HFF-Myc (cell line): ENCODE data around the gene ZMIZ1.

Experiments used
- DNase-seq: peaks from one replicate; pipeline ENCODE4 v3.0.0-alpha.2; 2011; ENCODE audit warnings: low read depth; ENCODE audit errors: extremely low read depth
- H3K4me3 ChIP-seq: replicated peaks from 2 replicates; pipeline ENCODE4 v1.5.1; 2011; ENCODE audit warnings: low read depth, mild to moderate bottlenecking, control low read depth, low read length
- TF ChIP-seq, protein P1 (sequence below): IDR thresholded peaks from 2 replicates; pipeline ENCODE4 v1.5.1; 2012; ENCODE audit warnings: mild to moderate bottlenecking, low read depth, low read length, control low read depth; ENCODE audit errors: missing control alignments

The ZMIZ1 gene

GRCh38 chr10:79211616-79212015 is 142.8 kb downstream of the ZMIZ1 start:
- DNase-seq, result no peak
- H3K4me3 ChIP-seq, result no peak overlapping the region
- TF ChIP-seq, protein P1, sequence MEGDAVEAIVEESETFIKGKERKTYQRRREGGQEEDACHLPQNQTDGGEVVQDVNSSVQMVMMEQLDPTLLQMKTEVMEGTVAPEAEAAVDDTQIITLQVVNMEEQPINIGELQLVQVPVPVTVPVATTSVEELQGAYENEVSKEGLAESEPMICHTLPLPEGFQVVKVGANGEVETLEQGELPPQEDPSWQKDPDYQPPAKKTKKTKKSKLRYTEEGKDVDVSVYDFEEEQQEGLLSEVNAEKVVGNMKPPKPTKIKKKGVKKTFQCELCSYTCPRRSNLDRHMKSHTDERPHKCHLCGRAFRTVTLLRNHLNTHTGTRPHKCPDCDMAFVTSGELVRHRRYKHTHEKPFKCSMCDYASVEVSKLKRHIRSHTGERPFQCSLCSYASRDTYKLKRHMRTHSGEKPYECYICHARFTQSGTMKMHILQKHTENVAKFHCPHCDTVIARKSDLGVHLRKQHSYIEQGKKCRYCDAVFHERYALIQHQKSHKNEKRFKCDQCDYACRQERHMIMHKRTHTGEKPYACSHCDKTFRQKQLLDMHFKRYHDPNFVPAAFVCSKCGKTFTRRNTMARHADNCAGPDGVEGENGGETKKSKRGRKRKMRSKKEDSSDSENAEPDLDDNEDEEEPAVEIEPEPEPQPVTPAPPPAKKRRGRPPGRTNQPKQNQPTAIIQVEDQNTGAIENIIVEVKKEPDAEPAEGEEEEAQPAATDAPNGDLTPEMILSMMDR, result no peak

- no peak for DNase-seq
- TF ChIP-seq, protein P1, result no peak
- H3K4me3 ChIP-seq, result no peak overlapping the region
Measured at GRCh38 chr10:79215531-79215930, 146.8 kb downstream of the ZMIZ1 start.

DNA sequence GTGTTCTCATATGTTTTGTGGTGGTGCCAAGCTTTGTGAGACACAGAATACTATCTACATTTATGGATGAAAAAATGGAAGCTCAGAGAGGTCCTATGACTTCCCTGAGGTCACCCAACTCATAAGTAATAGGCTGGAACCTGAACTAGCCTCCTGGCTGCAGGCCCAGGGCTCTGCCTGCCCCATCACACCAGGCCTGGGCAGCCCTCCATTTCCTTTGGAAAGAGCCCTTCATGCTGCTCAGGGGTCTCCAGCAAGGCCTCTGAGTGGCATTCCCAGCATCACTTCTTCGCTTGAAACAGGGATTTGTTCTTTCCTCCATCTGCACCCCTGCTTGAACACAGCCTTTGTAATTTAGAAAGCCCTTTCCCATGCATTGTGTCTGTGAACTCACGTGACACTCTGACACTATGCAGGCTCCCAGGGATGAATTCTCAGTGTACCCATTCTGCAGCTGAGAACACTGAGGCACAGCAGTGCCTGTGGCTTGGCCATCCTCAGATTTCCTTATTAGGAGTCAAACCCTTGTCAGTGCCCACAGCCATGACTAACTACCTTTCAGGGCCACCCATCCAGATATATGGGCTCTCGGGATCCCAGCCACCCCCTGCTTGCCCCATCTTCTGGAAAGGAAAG is 150.7 kb downstream of the ZMIZ1 start:
- no peak overlapping the region for H3K4me3 ChIP-seq
- DNase-seq, result no peak
- TF ChIP-seq, protein P1, result no peak

DNA sequence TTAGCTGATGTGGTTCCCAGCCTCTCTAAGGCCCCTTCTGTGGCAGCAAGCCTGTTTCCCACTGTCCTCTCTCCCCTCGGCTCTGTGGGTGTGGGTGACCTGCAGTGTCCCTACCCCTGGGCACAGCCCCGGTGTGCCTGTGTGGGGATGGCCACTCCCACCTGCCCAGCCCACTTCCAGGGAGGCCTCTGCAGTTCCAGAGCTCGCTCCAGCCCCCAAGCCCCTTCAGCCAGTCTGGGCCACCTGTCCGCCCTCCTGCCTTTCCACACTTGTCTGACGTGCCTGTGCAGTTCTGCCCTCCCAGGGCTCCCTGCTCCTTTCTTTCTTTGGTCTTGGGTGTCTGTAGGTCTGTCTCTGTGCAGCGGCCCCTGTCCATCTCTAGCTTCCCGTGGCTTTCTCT is 151.5 kb downstream of the ZMIZ1 start:
- no peak overlapping the region for H3K4me3 ChIP-seq
- TF ChIP-seq, protein P1, result no peak
- DNase-seq, result no peak

DNA sequence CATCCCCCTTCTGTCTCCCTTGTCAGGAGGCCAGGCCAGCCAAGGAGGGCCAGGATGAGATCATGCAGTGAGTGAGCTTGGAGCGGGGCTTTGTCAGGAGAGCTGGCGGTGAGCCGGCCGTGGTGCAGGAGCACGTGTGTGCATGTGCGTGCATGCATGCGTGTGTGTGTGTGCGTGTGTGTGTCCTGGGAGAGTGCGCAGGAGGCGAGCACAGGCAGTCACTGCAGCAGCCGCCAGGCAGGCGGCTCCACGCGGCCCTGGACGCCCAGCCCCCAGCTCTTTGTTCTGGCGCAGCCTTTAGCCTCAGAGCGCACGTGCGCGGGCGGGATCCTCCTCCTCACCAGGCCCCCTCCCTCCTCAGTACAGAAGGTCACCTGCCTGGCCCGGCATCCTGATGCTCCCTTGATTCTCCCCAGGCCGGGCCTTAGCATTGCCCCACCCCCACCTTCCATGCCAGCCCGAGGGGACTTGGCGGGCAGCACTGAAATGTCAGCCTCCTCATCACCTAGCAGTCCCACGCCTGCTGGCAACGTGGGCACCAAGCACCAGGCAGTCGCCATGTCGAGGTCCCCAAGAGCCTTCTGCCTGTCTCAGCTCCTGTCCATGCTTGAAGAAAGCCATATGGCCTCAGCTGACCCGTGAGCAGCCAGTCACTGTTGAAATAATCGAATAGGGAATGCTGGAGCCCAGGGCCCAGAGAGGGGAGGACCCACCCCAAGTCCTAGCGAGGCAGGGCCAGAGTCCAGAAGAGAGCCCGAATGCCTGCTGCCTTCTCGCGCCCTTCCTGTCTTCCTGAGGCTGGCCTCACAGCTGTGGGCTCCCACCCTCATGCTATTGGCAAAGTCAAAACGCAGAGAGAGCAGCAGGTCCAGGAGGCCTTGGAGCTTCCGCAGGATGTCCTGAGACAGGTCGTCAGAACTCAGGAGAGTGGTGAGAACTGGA is 152.6 kb downstream of the ZMIZ1 start:
- no peak overlapping the region for H3K4me3 ChIP-seq
- DNase-seq, result peak; percentile 44
- TF ChIP-seq, protein P1, result no peak

DNA sequence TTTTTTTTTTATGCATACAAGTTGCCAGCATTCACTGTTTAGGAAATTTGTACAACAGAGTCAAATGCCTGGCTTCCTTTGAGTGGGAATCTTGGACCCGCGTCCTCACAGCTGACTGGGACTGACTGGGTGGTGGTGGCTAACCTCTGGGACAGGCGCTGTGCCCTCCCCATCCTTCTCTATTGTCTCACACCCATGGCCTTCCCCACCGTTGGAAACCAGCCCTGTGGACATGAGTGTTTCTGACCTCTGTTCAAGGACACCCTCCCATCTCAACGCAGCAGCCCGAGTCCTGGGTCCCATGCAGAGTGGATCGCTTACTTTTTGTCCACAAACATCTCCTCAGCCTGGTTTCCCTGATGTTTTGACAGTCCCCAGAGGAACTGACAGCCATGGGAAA is 153.4 kb downstream of the ZMIZ1 start:
- H3K4me3 ChIP-seq, result no peak overlapping the region
- DNase-seq, result no peak
- TF ChIP-seq, protein P1, result no peak
